ENCODE results near the gene PGAP2. TPM values are rescaled to one million over a fixed set of nuclear protein-coding genes. Genes with fewer than 3 reads are reported as not detected.

The PGAP2 gene
- total and polyA plus RNA-seq, 2 experiments from 2014 or later = 39.3 to 43.2 TPM

GRCh38 chr11:3835751-3836150, 27.4 kb downstream of the PGAP2 start:
- Histone ChIP-seq H3K79me2 (replicated peaks; ENCODE audit: insufficient read depth) (peaks cover 79% of the 10 kb centered on the region), H3K27ac (ENCODE audit: low read depth) (no peak overlapping the region), H3K36me3 (ENCODE audit: insufficient read depth) (no peaks in the 10 kb centered on the region; the same call in 1 of the 2 replicates), H3K4me1 (ENCODE audit: insufficient read depth) (peaks cover 24% of the 10 kb centered on the region), H3K4me3 (no peak overlapping the region), H3K27me3 (ENCODE audit: insufficient read depth) (no peaks in the 10 kb centered on the region), H4K20me1 (replicated peaks; ENCODE audit: insufficient read depth) (peaks cover 57% of the 10 kb centered on the region), H3F3A (replicated peaks; ENCODE audit: low read depth) (0 out of 2 replicates have a peak, but pooled peaks cover 3% of the 10 kb centered on the region), H3K4me2 (peak overlapping the region; percentile 24; the same call in 1 of the 2 replicates), H3K9me2 (ENCODE audit: insufficient read depth) (no peaks in the 10 kb centered on the region), H2AFZ (no peak overlapping the region)
- ATAC-seq (no peak), DNase-seq (ENCODE audit: low spot score) (no peak)
- Mint-ChIP-seq H3K27ac (no peak overlapping the region), H3K4me3 (no peak overlapping the region; the same call in 2 of the 3 replicates), H3K27me3 (ENCODE audit: insufficient read depth, low read depth, poor library complexity) (peaks cover 8% of the 10 kb centered on the region), H3K4me1 (peaks cover 48% of the 10 kb centered on the region), H3K9me3 (no peaks in the 10 kb centered on the region; the same call in 2 of the 3 replicates), H3K36me3 (ENCODE audit: low read depth) (peaks cover 18% of the 10 kb centered on the region)
- no peak for TF ChIP-seq ETS1 (IDR thresholded peaks at IDR 0.05)
- TF ChIP-seq, protein P1, sequence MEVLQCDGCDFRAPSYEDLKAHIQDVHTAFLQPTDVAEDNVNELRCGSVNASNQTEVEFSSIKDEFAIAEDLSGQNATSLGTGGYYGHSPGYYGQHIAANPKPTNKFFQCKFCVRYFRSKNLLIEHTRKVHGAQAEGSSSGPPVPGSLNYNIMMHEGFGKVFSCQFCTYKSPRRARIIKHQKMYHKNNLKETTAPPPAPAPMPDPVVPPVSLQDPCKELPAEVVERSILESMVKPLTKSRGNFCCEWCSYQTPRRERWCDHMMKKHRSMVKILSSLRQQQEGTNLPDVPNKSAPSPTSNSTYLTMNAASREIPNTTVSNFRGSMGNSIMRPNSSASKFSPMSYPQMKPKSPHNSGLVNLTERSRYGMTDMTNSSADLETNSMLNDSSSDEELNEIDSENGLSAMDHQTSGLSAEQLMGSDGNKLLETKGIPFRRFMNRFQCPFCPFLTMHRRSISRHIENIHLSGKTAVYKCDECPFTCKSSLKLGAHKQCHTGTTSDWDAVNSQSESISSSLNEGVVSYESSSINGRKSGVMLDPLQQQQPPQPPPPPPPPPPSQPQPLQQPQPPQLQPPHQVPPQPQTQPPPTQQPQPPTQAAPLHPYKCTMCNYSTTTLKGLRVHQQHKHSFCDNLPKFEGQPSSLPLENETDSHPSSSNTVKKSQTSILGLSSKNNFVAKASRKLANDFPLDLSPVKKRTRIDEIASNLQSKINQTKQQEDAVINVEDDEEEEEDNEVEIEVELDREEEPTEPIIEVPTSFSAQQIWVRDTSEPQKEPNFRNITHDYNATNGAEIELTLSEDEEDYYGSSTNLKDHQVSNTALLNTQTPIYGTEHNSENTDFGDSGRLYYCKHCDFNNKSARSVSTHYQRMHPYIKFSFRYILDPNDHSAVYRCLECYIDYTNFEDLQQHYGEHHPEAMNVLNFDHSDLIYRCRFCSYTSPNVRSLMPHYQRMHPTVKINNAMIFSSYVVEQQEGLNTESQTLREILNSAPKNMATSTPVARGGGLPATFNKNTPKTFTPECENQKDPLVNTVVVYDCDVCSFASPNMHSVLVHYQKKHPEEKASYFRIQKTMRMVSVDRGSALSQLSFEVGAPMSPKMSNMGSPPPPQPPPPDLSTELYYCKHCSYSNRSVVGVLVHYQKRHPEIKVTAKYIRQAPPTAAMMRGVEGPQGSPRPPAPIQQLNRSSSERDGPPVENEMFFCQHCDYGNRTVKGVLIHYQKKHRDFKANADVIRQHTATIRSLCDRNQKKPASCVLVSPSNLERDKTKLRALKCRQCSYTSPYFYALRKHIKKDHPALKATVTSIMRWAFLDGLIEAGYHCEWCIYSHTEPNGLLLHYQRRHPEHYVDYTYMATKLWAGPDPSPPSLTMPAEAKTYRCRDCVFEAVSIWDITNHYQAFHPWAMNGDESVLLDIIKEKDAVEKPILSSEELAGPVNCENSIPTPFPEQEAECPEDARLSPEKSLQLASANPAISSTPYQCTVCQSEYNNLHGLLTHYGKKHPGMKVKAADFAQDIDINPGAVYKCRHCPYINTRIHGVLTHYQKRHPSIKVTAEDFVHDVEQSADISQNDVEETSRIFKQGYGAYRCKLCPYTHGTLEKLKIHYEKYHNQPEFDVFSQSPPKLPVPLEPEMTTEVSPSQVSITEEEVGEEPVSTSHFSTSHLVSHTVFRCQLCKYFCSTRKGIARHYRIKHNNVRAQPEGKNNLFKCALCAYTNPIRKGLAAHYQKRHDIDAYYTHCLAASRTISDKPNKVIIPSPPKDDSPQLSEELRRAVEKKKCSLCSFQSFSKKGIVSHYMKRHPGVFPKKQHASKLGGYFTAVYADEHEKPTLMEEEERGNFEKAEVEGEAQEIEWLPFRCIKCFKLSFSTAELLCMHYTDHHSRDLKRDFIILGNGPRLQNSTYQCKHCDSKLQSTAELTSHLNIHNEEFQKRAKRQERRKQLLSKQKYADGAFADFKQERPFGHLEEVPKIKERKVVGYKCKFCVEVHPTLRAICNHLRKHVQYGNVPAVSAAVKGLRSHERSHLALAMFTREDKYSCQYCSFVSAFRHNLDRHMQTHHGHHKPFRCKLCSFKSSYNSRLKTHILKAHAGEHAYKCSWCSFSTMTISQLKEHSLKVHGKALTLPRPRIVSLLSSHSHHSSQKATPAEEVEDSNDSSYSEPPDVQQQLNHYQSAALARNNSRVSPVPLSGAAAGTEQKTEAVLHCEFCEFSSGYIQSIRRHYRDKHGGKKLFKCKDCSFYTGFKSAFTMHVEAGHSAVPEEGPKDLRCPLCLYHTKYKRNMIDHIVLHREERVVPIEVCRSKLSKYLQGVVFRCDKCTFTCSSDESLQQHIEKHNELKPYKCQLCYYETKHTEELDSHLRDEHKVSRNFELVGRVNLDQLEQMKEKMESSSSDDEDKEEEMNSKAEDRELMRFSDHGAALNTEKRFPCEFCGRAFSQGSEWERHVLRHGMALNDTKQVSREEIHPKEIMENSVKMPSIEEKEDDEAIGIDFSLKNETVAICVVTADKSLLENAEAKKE (CRISPR knock-in tag; IDR thresholded peaks at IDR 0.05) = no peak
- no peak for TF ChIP-seq CTCF (conservative IDR thresholded peaks at IDR 0.05; ENCODE audit: low read depth in 2 of 2)
- TF ChIP-seq JUNB (IDR thresholded peaks at IDR 0.05; ENCODE audit: unreplicated experiment) = no peak
- TF ChIP-seq ZNF331 (CRISPR knock-in tag; IDR thresholded peaks at IDR 0.05; ENCODE audit: low read depth) = no peak
- no peak for TF ChIP-seq EZH2phosphoT487 (IDR thresholded peaks at IDR 0.05; ENCODE audit: unreplicated experiment)
- TF ChIP-seq NANOG (IDR thresholded peaks at IDR 0.05; ENCODE audit: borderline replicate concordance) = no peak
- TF ChIP-seq EZH2 (IDR thresholded peaks at IDR 0.05; ENCODE audit: low read depth, unreplicated experiment) = no peak
- no peak for TF ChIP-seq ZNF114 (CRISPR knock-in tag; IDR thresholded peaks at IDR 0.05)
- TF ChIP-seq CREB1 (CRISPR knock-in tag; IDR thresholded peaks at IDR 0.05; ENCODE audit: low read depth) = no peak
- TF ChIP-seq POLR2AphosphoS5 (IDR thresholded peaks at IDR 0.05; ENCODE audit: low read depth) = no peak
- no peak for TF ChIP-seq STAT1 (IDR thresholded peaks at IDR 0.05; ENCODE audit: unreplicated experiment)
- TF ChIP-seq REST (IDR thresholded peaks at IDR 0.05; ENCODE audit: unreplicated experiment) = no peak
